Measurements from ENCODE around the gene ACSS1.

Gene ACSS1

GRCh38 chr20:25057234-25058050 is 497 bp downstream of the ACSS1 start:
- no peak for DNase-seq

- no peak for DNase-seq
Observed at GRCh38 chr20:25056690-25057233, 1.2 kb downstream of the ACSS1 start.

DNA sequence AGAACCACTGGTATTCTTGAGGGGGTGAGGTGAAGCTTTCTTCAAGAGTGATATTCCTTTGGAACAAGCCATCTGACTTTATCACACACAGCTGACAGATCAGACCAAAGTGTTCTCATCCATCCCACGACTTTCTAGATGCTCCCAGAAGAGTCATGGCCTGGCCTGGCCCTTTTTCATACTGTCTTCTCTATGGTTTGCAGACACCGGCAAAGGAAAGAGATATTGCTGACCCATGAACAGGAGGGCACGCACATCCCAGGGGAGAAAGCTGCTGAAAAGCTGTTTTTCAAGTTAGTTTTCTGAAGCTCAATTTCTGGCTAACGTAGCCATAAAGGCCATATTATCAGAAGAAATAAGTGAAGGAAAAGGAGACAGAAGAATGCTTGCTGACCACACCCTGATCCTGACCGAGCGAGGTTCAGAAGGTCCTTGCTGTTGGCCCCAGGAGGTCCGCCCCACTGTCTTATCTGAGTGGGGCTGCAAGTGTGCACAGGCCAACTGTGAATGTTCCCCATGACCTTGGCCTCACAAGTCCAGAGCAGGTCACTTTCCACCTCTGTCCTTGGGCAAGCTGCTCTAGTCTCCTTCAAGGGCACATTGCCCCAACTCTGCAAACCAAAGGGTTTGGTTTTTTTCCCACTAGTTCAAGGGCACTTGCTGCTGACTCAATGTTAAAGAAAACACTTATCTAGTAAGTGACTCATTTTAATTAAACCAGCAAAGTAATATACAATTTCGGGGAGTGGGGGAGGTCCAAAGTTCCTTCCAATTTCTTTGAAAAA is 2.0 kb downstream of the ACSS1 start:
- DNase-seq, result no peak

GRCh38 chr20:25054995-25055629 is 2.8 kb downstream of the ACSS1 start:
- no peak for DNase-seq

GRCh38 chr20:25054096-25054820 is 3.7 kb downstream of the ACSS1 start:
- no peak for DNase-seq

DNA sequence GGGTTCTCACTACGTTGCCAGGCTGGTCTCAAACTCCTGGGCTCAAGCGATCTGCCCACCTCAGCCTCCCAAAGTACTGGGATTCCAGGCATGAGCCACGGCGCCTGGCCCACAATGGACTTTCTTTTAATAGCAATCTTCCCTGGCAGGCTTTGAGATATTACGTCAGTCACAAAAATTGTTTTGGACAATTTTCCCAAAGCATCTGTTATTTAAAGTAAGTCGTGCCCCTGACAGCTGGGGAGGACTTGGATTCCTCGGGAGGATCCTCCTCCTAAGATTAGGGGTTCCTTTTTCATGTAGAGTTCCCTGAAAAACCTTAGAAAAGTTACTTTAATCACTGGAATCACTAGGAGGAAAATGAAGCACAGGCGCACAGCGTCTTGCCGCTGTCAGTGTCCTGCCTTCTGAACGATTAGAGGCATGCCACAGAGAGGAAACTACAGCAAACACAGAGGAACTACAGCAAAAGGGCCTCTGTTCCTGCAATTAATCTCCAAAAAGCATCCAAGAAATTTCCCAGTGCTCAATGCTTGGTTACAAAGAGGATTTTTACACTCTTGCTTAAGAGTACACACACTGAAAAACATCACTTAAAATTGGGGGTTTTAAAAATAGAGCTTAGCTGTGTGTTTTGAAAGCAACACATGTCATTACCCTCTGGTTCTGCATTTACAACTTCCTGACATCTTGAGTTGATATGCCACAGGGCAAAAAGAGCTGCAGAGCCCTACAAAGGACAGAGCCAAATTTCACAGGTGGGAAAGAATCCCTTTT is 4.5 kb downstream of the ACSS1 start:
- no peak for DNase-seq

GRCh38 chr20:25052255-25053194 is 5.4 kb downstream of the ACSS1 start:
- no peak for DNase-seq

- DNase-seq, result no peak
Observed at GRCh38 chr20:25051386-25052155, 6.4 kb downstream of the ACSS1 start.

DNA sequence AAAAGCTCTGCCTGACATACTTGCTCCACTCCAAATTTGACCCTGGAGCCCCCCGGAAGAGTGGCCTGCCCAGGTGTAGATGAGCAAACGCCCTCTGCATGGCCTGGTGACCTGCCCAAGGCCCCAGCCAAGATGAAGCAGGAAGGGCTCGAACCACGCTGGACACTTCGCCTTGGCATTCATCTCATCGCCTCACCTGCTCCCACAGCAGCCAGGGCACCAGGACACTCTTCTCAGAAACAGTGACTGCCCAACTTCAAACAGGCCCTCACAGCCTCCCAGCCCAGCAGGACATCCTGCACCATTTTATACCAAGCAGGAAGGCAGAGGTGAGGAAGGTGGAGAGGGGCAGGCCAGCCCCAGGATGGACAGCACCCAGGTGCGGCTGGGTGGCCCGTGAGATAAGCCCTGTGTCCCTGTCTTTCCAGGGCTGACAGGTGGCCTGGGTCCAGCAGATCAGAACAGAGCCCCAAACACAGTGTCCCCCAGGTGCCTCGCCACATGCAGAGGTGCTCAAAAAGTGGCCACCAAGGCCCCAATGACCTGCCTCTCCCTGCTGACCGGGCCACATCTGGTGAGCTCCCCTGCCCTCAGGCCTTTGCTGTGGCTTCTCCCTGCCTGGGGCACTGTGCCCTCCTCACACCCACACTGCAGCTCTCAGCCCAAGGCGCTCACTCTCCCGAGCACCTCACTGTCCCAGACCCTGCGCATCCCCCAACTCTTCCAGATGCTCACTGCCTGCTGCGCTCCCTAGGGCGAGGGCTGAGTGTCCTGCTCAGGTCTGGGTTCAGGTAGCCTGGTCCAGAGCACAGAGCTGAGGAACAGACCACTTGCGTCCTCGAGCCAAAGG is 7.2 kb downstream of the ACSS1 start:
- no peak for DNase-seq

DNA sequence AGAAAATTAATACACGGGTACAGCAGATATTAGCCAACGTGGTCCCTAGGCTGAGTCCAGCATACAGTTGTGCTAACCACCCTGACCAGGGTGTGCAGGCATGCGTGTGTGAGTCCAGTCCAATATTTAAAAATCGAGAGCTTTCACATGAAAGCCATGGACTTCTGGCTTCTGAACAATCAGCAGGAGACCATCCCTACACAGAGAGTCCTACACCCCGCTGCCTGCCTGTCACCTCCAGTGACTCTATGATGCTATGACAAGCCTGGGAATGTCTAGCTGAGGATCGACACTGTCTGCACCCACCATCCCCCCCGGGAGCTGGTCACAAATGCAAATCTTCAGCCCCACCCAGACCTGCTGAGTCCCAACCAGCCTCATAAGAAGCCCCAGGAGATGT is 7.9 kb downstream of the ACSS1 start:
- DNase-seq, result no peak

DNA sequence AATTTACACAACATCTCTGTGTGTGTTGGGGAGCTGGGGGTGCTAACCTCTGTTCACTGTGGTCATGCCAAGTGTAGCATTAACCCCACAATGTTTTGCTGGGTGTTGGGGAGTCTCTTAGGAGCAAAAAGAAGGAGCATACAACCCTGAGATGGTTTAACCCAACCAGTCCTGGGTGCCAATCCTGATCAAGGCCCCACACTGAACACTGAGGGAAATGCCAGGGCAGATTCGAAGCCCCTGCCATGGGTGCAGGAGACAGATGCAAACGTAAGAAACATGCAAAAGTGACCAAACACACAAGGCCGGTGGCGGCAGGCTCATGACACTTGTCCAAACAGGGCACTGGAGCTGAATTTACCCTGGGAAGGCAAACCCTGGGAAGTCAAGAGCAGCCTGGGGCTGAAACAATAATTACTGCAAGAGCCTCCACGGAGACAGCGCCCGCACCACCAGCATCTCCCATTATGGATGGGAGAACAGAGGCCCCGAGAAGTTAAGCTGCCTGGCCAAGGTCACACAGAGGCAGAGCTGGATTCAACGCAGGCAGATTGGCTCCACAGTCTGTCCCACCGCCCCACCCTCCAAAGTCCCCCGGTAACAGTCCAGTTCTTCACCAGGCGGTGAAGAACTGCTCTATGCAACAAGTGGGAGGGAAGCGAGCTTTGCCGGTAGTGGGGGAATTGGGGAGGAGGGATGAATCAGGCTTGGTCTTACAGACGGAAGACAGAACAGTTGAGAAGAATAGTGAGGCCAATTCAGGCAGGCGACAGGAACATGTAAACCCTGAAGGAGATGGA is 8.5 kb downstream of the ACSS1 start:
- DNase-seq, result no peak

- DNase-seq, result no peak
Observed at GRCh38 chr20:25048519-25048952, 9.4 kb downstream of the ACSS1 start.

GRCh38 chr20:25047766-25048165 is 10.2 kb downstream of the ACSS1 start:
- no peak for DNase-seq

GRCh38 chr20:25046736-25047666 is 10.9 kb downstream of the ACSS1 start:
- DNase-seq, result no peak

- DNase-seq, result no peak
Observed at GRCh38 chr20:25046181-25046641, 11.7 kb downstream of the ACSS1 start.

DNA sequence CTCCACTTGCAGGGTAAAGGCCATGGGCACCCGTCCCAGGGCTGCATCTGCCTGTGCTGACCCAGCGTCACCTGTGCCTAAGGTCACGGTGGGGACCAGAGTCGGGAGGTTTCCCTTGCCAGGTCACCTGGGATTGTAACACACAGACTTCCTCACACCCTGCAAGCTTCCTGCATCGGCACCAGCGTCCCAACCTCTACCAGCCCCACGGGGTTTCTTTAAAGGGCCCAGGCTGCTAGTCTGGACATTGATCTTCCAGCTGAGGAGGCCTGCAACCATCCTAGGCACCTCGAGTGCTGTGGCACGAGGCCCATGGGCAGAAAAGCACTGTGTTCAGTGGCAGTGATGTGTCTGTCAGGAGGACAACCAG is 12.6 kb downstream of the ACSS1 start:
- DNase-seq, result no peak
